Epithelial cell of proximal tubule (primary cell): Measurements from ENCODE around the gene C1QTNF5. TPM values are rescaled to one million over a fixed set of nuclear protein-coding genes. Genes with fewer than 3 reads are reported as not detected.

Source experiments
- DNase-seq: peaks from one replicate; pipeline ENCODE4 v3.0.0-alpha.2; 2011; ENCODE audit warnings: low read depth
- H3K4me3 ChIP-seq: 2 replicates; pipeline ENCODE4 v1.5.1; 2011; ENCODE audit warnings: low read depth, mild to moderate bottlenecking, low read length
- total RNA-seq: library from RNA; depleted of rRNA; stranded (reverse); fragments of >200 nt; gene quantifications from 2 replicates; pipeline ENCODE4 v1.2.3, GENCODE V29; 2015
- TF ChIP-seq, protein P1 (sequence below): conservative IDR thresholded peaks from 2 replicates; pipeline ENCODE4 v1.5.1; 2012; ENCODE audit warnings: low read depth, mild to moderate bottlenecking, low read length

Gene C1QTNF5
- total RNA-seq, 1 donor from 2014 or later, result 1.8 TPM

DNA sequence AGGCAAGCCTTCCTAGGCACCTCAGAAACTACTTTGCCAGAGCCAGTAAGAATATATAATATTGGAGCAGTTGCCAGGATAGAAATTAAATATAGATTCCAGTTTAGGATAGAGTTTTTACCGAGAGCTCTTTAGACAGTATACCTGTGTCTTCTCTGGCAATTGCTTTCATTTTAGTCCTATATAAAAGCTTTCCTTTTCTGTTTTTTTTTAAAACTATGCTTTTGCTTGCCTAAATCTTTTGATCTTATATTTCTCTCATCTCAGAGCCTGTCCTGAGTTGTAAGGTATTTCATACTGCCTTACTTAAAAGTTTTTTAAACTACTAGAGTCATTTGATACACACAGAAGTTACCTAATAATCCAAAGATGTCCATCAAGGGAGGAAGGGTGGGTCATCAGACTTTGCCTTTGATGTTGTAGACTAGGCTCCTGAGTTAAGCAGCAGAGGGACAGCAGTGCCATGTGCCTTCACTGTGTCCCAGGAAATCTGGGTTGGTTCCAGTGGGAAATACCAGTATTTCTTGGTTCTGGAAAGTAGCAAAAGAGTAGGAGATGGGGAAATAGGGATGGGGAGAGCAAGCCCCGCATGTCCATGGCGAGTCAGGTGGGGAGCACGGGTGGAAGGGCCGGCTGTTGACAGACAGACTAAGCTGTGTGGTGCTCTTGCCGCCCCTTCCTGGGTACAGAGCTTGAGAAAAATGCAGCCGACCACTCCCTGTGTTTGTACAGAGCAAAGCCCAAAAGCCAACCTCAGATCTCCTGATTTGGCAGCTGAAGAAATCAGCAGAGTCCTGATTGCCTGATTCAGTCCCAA, 34.9 kb downstream of the C1QTNF5 start:
- DNase-seq, result no peak
- H3K4me3 ChIP-seq, result no peak overlapping the region
- TF ChIP-seq, protein P1, sequence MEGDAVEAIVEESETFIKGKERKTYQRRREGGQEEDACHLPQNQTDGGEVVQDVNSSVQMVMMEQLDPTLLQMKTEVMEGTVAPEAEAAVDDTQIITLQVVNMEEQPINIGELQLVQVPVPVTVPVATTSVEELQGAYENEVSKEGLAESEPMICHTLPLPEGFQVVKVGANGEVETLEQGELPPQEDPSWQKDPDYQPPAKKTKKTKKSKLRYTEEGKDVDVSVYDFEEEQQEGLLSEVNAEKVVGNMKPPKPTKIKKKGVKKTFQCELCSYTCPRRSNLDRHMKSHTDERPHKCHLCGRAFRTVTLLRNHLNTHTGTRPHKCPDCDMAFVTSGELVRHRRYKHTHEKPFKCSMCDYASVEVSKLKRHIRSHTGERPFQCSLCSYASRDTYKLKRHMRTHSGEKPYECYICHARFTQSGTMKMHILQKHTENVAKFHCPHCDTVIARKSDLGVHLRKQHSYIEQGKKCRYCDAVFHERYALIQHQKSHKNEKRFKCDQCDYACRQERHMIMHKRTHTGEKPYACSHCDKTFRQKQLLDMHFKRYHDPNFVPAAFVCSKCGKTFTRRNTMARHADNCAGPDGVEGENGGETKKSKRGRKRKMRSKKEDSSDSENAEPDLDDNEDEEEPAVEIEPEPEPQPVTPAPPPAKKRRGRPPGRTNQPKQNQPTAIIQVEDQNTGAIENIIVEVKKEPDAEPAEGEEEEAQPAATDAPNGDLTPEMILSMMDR, result no peak

DNA sequence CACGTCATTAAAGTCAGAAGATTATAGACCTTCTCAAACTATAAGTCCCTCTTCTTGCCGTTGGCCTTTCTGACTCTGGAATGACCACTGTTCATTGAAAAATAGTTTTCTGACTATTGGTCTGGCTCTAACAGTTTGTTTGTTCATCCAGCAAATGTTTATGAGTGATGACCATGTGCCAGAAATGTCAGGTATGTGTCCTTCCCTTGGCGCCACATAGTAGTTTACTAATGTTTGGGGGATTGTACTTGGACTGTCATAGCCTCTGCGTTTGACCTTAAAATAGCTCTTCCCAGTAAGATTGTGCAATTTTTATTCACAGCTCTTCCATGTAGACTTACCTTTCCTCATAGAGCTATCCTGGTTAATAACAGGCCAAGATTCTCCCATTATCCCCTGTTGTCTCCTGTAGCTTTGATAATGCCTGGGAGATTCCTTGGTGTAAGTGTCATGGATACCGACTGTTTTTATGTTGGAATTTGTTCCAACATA, 37.4 kb downstream of the C1QTNF5 start:
- TF ChIP-seq, protein P1, result no peak
- no peak for DNase-seq
- H3K4me3 ChIP-seq, result no peak overlapping the region

DNA sequence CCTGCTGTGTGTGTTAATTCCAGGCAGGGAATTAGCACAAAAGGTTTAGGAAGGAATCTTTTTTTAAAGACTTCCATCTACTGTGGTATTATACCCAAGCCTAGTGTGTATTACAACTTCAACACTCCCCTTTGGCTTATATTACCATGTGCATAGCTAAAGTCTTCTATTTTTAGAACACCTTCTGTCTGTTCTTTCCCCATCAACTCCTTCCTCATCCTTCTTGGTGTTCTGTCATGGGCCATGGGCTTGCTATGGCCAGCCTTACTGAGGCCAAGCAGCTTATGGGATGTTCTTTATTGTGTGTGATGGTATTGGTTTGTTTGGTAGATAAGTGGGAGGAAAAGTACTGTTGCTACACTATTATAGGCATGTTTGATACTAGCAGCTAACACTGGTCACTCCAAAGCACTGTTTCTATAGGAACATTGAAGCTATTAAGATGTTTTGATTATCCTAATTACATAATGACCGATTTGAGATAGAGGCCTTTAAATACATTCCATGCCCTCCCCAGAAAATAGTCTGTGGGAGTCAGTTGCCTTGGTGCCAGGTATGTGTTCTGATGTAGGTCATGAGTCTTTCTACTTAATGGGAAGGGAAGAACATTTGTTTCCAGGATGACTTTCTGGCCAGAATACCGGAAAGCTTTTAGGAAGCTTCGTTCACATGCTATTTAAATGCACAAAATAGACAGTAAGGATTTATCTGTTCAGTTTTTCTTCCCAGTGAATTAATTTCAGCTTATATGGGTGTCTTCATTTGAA, 40.3 kb downstream of the C1QTNF5 start:
- TF ChIP-seq, protein P1, result no peak
- DNase-seq, result no peak
- no peak overlapping the region for H3K4me3 ChIP-seq

DNA sequence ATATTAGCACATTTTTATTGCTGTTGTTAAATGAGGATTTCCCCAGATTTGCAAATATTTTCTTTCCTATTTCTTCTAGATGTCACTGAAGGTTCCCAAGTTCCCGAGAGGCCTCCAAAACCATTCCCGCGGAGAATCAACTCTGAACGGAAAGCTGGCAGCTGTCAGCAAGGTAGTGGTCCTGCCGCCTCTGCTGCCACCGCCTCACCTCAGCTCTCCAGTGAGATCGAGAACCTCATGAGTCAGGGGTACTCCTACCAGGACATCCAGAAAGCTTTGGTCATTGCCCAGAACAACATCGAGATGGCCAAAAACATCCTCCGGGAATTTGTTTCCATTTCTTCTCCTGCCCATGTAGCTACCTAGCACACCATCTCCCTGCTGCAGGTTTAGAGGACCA, 41.3 kb downstream of the C1QTNF5 start:
- no peak overlapping the region for H3K4me3 ChIP-seq
- TF ChIP-seq, protein P1, result no peak
- no peak for DNase-seq

DNA sequence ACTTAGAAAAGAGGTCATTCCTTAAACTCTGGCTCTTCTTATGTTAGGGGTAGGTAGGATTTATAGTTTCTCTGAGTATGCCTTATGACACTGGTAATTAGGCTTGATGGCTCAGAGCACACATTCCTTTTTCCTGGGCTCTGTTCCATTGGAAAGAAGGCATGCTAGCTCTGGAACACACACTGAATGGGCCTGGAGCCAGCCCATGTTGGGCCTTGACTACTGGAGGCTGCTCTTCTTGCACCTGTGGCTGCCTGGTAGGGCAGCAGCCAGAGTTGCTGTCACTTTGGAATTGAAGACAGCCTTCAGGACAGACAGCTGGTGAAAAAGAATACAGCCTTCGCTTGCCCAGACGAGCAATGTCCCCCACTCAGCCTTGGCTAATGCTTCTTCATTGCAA, 42.0 kb downstream of the C1QTNF5 start:
- no peak overlapping the region for H3K4me3 ChIP-seq
- no peak for DNase-seq
- TF ChIP-seq, protein P1, result no peak

DNA sequence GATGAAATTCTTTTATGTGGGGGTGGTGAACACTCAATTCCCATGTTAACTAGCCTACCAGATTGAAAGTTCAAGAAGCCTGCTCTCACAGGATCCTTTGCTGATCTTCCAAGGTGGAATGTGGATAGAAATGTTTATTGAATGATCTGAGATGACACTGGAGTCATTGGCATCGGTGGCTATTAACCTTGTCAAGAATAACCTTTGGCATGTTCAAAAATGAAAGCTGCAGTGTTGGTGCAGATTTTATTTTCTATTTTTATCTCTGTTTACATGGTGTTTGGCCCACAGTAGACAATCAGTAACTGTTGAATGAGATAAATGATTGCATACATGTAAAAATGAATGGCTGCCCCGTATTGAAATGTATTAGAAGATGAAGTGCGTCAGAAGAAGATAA, 42.7 kb downstream of the C1QTNF5 start:
- TF ChIP-seq, protein P1, result no peak
- no peak overlapping the region for H3K4me3 ChIP-seq
- DNase-seq, result no peak
